ENCODE measurements around the gene SULT4A1.

SULT4A1 gene

DNA sequence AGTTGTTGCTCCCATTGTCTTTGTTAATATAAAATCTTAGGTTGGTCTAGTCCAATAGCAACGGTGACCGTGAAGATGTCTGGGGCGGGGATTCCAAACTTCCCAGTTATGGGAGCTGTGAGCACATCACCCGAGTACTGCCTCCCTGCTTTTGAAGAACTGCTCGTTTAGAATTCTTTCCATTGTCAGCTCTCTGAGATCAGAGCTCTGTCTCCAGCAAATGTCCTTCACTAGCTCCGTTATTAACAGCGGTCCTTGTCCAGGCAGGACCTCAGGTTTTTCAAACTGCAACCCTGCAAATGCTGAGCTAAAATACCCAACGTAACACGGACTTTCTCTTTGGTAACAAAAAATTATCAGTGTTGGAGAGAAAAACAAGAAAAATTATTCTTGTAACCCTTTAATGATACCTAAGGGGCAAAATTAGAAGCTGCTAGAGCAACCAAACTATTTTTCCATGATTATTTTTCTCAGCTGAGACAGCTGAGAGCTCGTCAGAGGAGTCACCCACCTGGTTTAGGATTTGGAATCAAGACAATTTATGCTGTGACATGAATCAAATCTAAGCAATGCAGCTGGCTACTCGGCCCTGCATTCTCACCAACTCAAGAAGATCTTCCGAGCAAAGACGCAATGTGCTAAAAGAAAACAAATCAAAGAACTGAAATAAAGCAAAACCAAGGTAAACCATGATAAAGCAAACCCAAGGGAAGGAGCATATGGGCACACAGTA is 35.1 kb downstream of the SULT4A1 start:
- DNase-seq = no peak

DNA sequence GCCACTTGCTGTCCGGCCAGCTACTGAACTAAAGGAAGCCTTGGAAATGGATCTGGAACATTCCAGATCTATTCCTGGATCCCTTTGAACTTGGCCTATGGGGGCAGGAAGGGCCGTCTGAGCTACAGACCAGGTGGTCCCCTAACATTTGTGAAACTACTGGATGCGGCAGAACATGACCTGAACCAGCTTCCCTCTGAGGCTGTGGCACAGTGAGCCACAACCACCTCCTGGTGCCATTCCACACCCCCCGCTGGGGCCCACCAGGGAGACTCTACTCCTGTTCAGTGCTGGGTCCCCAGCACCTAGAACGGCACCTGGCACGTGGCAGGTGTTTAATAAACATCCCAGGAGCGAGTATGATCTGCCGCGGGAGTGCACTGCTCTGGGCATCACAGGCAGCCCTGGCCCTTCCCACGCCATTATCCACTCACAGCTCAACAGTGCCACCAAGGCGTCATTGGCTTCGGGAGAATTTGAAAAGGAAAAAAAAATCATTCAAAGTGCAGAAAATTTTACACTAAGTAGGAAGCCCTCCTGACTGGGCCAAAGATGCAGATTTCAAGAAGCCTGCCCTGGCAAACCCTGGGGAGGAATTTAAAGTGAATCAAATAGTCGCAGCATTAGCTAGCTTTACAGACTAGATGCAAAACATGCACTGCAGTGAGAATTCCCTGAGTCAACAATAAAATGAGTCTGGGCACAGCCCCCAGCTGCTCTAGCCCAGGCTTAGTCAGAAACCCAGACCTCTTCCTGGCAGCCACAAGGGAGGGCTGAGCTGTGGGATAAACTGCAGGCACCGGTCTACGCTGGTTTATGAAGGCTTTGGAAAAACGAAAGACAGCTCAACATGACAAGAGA is 35.9 kb downstream of the SULT4A1 start:
- DNase-seq = no peak

DNA sequence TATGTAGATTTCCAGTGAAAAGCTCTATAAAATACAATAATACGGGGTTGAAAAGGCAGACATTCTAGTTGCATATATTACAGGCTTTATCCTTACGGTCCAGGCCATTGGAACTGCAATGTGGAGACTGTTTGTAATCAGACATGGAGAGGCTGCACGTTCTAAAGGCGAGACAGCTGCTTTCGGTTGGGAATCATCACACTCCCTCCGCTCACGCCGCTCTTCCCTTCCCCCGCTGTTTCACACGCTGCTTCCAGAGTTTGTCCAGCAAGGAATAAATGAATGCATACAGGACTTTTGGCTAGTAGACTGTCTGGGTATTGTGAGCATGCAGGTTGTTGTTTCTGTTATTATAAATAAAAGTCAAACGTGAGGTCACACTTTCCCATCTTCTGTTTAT is 36.7 kb downstream of the SULT4A1 start:
- no peak for DNase-seq

DNA sequence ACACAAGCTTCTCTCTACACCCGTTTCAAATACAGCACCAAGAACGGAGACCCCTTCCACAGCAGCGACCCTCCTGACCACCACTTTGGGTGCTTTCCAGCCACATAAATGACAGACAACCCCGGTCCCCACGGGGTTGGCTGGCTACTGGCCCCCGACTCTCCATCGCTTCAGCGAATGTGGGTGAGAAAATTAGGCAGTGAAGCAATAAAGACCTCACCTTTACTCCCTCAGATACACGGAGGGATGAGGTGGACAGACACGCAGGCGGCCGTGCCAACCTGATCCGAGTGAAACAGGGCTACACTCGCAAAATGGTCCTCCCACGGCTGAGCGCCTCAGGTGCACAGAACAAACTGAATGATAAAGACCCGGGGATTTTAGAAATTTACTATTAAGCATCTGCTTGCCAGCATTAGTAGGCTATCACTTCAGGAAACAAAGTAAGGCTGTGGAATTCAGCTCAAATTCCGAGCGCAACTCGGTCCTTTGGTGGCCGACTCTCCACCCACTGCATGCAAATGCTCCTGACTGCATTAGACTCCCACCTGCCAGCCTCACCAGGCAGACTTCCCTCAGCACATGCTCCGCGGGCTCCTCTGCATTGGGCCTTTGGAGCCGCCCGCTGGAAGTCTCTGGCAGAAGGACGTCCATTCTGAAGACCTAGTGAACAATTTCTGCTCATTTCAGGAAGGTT is 37.4 kb downstream of the SULT4A1 start:
- DNase-seq = no peak

DNA sequence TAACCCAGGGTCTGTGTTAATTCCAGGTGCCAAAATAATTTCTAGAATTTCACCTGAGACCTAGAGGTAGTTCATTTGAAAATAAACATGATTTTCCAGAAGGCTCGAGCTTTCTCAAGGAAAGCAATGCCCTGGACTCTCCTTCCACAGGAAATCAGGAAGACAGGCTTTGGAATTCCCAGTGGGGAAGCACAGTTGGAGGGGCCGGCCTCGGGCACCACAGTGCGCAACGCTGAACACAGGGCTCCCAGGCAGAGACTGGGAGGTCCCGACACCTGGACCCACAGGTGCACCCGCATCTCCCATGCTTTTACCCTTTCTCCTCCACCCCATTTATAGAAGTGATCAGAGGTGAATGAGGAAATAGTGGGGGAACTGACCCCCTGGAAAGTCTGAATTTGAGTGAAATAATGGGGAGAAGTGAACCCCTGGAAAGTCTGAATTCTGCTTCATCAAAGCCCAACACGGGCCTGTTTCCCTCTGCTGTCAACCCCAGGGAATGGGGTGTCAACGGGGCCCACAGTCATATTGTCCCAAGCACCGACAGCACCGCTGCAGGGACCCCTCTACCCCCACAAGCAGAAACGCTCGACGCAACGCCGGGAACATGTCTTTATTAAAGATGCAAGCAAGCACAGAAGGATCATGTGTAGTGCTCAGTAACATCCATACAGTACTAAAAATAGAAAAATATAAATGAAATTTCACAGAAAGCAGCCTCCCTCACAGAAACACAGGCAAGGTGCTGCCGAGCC is 38.2 kb downstream of the SULT4A1 start:
- DNase-seq = no peak

DNA sequence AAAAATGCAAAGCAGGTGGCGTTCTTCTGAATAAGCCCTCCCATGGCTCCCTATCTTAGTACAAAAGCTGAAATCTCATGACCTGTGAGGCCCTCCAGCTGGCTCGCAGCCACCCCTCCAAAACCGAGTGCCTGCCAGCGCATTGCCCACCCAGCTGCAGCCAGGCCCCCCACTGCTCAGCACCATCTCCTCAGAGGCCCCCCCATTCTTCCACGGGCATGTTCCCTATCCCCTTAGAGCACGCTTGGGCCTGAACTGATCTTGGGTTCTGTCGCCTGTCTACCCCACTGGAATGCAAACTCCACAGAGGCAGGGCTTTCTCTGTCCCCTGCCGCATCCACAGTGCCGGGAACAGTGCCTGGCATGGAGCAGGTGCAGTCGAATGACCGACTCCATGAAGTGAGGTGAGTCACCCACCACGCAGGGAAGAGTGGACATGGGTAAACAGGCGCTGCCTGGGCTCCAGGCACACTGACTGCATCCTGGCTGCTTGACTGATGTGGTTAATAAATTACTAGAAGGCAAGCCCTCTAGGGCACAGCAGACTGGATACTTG is 38.9 kb downstream of the SULT4A1 start:
- DNase-seq = no peak

DNA sequence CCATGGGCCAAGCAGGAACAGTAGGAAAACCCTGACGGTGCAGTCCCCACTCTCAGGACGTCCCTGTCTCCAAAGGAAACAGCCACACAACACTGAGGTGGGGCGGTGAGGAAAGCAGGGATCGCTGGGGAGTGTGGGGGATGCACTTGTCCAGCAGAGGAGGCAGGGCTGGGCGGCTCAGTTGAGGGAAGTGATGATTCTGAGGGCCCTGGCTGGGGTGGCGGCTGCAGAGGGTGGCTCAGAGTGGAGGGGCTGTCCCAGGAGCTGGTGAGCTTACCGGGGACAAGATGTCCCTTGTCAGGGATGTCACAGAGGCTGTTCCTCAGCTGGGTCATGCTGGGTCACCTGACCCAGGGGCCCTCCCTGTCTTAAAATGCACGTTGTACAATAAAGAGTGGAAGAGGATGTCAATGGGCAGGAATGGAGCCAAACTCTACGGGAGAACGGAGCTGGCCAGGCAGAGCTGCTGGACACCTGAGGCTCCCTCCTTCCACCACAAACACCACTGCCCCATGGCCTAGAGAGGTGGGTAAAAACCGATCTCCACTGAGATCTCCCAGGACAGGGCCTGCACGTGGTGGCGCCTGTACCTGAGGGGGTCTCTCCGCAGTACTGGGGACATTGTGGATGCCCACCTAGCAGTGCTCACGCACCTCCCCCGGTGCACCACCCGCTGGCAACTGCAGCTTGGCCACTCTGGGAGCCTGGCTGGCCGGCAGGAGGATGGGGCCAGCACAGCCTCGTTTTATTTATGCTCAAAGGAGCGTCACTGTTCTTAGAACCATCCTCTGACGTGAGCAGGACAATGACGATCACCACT is 40.5 kb downstream of the SULT4A1 start:
- DNase-seq = no peak

DNA sequence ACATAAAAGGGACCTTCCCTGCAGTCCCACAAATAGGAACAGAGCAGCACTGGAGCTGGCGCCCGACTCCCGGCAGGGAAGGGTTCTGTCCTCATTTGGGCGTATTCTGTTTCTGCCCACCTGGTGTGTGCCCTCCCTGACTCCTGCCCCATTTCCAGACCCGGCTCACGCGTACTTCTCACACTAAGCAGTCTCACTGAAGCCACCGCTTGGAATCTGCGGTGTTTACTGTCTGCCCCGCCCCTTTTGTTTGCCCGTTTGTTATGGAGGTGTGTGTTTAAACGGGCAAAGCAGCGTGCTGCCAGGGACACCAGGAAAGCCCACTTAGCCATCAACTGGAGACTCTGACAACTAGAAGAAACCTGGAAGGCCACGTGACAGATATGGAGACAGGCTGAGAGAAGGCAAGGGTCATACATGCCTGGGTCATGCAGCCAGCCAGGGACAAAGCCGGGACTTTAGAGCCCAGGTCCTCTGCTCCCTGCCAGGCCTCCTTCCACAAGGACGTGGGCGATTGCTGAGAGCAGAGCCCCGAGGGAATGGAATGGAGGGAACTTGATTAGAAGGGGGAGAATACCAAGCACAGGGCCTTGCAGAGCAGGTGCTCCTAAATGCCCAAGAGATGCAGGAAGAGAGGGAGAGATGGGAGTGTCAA is 41.5 kb downstream of the SULT4A1 start:
- DNase-seq = no peak

DNA sequence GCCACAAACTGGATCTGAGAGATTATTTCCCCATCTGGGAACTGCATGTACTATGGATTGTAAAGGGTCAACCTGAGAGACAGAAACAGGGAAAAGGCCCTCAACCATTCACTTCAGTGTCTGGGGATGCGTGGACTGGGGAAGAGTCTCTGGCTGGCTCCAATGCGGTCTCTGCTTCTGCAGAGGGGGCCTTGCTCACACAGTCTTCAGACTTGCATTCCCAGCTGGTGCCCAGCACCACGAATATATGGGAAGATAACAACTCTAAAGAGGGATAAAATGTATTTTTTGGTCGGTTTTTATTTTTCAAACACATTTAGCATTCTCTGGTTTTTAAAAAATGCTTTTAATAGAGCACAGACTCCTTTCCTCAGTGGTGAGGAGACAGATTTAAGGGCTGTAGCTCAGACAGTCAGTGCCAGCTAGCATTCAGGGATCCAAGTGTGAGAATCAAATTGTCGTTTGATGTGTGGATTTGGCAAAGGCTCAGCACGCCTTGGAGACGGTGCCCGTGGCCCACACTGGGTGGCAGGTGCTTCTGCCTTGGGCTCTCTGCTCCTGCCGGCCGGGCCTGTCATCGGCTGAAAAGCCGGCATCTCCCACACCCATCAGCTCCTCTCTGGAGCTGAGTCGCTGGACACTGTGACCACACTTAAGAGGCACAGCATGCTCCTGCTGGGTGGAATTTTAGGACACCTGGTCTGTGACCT is 42.2 kb downstream of the SULT4A1 start:
- no peak for DNase-seq

DNA sequence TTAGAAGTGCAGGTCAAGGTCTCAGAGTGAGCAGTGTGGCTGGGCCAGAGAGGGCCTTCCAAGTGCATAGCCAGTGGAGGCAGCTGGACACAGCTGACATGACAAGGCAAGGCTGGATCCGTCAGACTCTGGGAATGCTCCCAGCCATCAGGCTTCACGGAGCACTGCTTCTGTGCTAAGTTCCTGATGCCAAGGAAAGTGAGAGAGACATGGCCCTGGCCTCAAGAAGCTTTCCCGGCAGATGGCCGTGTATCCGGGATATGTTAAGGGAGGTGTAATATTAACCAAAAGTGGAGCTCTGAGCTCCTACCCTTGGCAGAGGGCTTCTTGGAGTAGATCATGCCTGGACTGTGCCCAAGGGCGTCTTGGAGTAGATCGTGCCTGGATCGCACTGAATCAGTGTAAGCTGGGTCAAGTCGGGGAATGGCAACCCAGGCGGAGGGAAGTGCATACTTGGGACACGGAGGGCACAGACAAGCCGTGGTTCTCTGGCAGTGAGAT is 42.8 kb downstream of the SULT4A1 start:
- DNase-seq = no peak

DNA sequence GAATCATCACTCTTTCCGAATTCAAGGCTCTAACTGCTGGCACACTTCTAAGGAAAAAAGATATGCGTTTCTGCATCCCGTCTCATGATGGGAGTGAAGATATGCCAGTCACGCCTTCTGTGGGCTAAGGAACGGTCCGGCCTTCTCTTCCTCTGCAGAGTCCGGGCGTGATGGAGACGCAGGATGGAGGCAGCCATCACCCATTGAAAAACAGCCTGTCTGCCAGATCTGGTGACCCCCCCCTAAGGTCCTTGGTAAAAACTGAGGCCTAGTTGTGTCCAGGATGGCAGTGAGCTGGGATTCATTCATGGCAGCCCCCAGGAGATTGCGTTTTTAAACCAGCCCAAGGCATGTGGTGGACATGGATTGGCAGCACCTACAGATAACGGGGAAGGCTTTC is 43.3 kb downstream of the SULT4A1 start:
- DNase-seq = no peak

DNA sequence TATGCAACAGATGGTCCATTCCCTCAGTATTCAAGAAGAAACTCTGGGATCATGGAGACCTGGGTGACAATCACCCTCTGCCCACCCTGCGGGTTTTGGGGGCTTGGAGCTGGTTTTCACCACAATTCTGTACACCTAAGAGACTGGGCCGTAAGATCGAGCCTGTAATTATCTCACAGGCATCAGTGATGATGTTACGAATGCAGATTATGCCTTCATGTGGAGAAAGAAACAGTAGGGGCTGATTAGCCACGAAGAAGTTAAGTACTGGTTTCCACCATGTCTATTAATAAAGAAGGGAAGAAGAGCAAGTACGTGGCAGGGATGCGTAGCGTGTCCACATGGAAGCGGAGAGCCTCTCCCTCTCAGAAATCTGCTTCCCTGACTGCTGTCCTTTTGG is 44.9 kb downstream of the SULT4A1 start:
- no peak for DNase-seq

DNA sequence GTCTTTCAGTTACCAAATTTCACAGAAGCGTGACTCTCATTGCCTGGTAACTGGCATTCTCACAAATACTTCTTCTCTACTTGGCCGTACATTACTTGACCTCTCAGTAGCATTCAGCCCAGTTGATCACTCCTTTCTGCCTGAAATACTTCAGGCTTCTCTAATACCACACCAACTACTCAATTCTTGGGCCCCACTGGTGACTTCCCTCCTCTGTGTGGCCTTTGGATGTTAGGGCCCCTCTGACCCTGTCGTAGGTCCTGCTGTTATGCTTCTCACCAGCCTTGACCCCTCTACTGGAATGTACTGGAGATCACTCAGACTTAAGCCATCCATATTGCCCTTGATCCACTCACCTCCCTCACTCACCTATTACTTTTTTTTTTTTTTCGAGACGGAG is 48.0 kb downstream of the SULT4A1 start:
- no peak for DNase-seq

DNA sequence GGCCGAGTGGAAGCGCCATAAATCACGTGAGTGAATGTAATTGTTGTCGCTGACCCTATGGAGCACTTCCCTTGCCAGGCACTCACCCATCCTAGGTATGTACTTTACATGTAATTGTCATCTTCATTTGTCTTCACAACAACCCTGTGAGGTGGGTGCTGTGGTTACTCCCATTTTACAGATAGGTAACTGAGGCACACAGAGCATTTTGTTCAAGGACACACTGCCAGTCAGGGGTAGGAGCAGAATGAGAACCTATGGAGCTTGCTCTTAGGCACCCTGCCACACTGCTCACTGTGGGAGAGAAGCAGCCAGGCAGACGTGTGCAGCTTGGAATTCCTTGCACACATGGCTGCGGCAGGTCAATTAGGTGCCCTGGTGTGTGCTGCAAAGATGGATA is 49.4 kb downstream of the SULT4A1 start:
- no peak for DNase-seq

DNA sequence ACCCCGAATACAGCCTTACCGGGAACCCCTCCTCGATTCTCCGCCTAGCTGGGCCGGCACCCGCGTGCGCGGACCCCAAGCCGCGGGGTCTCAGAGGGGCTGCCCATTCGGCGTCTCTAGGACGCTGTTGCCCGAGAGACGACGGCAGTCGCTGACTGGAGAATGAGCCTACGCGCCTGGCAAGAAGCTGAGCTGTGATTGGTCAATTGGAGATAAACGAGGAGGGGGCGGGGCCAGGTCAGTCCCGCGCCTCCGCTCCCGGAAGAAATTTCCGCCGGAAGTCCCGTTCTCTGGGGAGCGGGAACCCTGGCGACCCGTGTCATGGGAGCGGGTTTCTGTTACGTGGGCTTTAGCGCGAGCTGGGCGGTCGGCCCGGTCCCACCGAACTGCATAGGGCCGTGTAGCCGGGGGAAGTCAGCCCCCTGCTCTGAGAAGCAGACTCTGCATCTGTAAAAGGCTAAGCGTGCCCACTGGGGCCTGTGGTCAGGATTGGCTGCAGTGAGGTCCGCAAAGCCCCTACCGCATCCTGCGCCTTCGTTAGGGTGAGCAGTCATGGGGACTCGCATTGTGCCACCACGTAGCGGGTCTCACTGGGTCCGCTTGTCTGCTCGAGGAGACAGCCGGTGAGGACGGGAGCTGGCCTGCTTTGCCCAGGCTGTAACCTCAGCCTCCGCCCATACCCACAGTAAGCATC is 50.0 kb downstream of the SULT4A1 start, which contains the start of gene EFCAB6:
Gene EFCAB6 (minus strand): TSS at position 157 of the 694 bp plus-strand sequence. CDS start 29,987 bp downstream, outside the sequence.
- peak; percentile 56 for DNase-seq

DNA sequence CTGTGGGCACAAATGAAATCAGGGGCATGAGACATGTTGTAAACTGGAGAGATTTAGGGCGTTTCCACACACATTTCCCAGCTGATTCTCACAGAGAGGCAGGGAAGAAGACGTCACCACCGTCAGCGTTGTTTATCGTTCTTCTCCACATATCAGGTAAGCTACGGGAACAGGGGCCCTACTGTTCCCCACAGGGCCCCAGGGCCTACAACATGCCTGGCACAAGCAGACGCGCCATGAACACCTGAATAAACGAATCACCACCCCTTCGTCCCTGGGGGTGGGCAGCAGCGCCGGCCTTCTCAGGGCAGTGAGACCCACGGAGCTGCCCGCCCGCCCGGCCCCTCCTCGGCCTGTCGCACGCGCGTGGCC is 50.5 kb downstream of the SULT4A1 start:
- DNase-seq = no peak

DNA sequence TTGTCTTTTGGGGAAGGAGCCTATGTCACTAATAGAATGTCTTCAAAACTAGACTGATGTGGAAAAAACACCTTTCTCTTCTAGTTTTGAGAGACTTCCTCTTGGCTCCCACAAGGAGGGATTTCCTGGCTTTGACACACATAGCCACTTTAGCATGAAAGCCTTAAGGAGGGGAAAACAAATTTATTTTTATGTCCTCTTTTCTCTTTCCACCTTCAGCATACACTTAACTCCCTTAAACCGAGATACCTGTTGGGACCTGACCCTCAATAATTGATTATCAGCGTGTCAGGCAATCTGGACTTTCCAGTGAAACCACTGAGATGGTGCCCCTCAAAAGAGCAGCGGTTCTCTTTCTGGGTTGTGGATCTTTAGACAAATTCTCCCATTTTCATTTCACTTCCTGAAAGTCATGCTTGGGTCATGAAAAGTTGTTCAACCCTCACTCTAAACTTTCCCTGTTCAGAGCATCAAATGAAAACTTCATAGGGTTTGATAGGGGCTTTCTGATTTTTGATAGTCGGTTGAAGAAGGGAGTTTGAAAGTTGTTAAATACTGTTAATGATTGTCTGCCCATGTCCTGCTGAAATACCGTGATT is 59.3 kb downstream of the SULT4A1 start:
- no peak for DNase-seq

DNA sequence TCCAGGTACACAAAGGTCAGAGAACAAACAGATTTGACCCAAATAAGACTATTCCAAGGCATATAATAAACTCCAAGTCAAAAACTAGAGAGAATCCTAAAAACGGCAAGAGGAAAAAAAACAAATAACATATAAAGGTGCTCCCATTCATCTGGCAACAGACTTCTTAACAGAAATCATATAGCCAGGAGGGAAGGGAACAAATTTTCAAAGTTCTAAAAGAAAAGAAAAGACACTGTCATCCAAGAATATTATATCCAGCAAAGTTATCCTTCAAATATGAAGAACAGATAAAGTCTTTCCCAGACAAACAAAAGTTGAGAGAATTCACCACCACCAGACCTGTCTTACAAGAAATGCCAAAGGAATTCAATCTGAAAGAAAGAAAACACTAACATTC is 61.3 kb downstream of the SULT4A1 start:
- no peak for DNase-seq

DNA sequence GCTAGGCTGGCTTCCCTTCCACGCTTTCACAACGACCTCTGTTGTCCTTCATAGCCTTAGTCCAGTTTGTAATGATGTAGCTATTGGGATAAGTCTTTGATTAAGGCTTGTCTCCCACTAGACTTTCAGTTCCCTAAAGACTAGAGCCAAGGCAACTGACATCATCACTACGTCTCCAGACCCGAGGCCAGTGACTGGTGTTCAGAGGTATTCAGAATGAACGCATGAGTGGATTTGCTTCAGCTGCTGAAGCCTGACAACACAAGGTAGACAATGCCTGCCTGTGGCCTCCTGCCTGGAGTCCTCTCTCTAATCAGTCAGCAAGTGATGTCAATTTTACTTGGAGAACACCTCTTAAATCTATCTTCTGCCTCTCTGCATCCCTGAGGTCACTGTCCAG is 63.8 kb downstream of the SULT4A1 start:
- no peak for DNase-seq
